K562 (cell line): ENCODE results near the gene GDF15. TPM values are rescaled to one million over a fixed set of nuclear protein-coding genes. Genes with fewer than 3 reads are reported as not detected.

ENCODE experiments used
- CBX5 ChIP-seq: IDR thresholded peaks from 2 replicates; pipeline ENCODE4 v1.6.1; 2014; ENCODE audit warnings: low read depth, borderline replicate concordance
- JUNB ChIP-seq: fragments of 450-650 bp; formaldehyde crosslinking; conservative IDR thresholded peaks from 2 replicates; pipeline ENCODE4 v1.4.0; 2020; ENCODE audit warnings: mild to moderate bottlenecking
- LEF1 ChIP-seq: fragments of 450-650 bp; IDR thresholded peaks from 2 replicates; pipeline ENCODE4 v1.6.1; 2016; ENCODE audit warnings: mild to moderate bottlenecking
- RBM15 ChIP-seq: fragments of 200-400 bp; formaldehyde crosslinking; IDR thresholded peaks from 2 replicates; pipeline ENCODE4 v1.6.1; 2018; ENCODE audit warnings: mild to moderate bottlenecking, low read length, moderate library complexity; ENCODE audit not compliant: insufficient read depth
- ZFP1 ChIP-seq: fragments of 450-650 bp; formaldehyde crosslinking; IDR thresholded peaks from 2 replicates; pipeline ENCODE4 v1.4.0; 2020; ENCODE audit warnings: mild to moderate bottlenecking, mixed read lengths
- ZKSCAN1 ChIP-seq: fragments of 150-350 bp; IDR thresholded peaks from 2 replicates; pipeline ENCODE4 v1.6.1; 2016; ENCODE audit warnings: low read depth, low read length
- polyA plus RNA-seq, 8 experiments: library from polyadenylated mRNA; depleted of rRNA in 4 of 8; stranded (reverse) in 5 of 8; unstranded in 3 of 8; fragments of >200 nt; fragmentation: Nextera tagmentation in 2 of 8; fragmentation: Illumina TruSeq in 1 of 8; extraction: Ambion mirVana in 2 of 8; extraction: Trizol in 1 of 8; gene quantifications; 2 replicates each; pipeline versions ENCODE4 v1.2.1 to v1.2.3, GENCODE V29; 2011 to 2014; ENCODE audit warnings: inconsistent platforms in 1 of 8, missing spikeins in 1 of 8
- total RNA-seq, 7 experiments: library from RNA; depleted of rRNA in 6 of 7; stranded (reverse); fragments of >200 nt in 6 of 7; fragmentation: Illumina TruSeq in 2 of 7; extraction: Trizol in 2 of 7; gene quantifications; 2 replicates each; pipeline versions ENCODE4 v1.2.1 to v1.2.3, GENCODE V29; 2011 to 2021; ENCODE audit warnings: low replicate concordance in 1 of 7
- TF ChIP-seq, protein P1 (sequence below): fragments of 250-450 bp; sonication (Bioruptor Pico); IDR thresholded peaks from 2 replicates; pipeline ENCODE4 v1.4.0; 2020; ENCODE audit warnings: mild to moderate bottlenecking, moderate library complexity, borderline replicate concordance
- TF ChIP-seq, protein P2 (sequence below): fragments of 450-650 bp; IDR thresholded peaks from 2 replicates; pipeline ENCODE4 v1.6.1; 2018; ENCODE audit warnings: mild to moderate bottlenecking, low read depth; ENCODE audit not compliant: partially characterized antibody
- TF ChIP-seq, protein P3 (sequence below): IDR thresholded peaks from 3 replicates; pipeline ENCODE4 v1.6.1; 2011; ENCODE audit warnings: borderline replicate concordance, mild to moderate bottlenecking; ENCODE audit not compliant: insufficient read length, insufficient read depth
- TF ChIP-seq, protein P4 (sequence below): fragments of 250-450 bp; sonication (Bioruptor Pico); IDR thresholded peaks from 2 replicates; pipeline ENCODE4 v1.4.0; 2020; ENCODE audit warnings: mild to moderate bottlenecking

The GDF15 gene
- total and polyA plus RNA-seq, 9 of the 15 experiments (the other 6 are each of a cell fraction or from before 2014, with no cell fraction given): 2.3 to 82.4 (median 12.5) TPM

DNA sequence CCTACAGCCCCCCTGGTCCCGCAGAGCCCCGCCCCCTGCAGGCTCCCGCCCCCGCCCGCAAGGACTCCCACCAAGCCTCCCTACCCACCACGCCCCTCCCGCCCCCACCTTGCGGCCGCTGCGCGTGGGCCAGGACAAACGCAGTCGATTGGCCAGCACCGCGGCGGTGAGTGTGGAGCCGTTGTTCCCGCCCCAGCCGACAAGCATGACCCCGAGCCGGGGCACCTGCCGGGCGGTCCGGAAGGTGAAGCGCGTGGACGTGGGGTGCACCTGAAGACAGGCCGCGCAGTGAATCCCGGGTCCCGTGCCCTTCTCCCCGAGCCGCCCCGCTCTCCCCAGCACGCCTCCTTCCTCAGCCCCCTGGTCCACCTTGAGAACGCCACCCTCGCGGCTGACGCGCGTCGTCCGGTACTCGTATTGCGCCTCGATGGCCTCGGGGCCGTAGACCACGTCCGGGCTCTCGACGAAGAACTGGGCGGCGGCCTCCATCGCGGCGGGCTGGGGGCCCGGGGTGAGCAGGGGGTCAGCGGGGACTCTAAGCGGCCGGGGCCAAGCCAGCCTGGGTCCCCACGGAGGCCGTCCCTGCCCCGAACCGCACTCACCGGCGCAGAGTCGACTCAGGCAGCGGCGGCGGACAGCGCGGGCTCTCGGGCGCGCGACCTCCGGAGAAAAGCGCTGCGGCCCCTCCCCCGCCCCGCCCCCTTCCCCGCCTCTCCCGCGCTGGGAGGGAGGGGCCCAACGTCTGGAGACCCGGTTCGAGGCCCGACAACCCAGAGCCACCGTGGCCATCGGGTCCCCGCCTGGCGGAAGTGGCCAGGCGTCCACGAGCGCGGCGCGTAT, 51.8 kb downstream of the GDF15 start, which contains the start of gene ISYNA1 (continued):
- TF ChIP-seq, protein P1, sequence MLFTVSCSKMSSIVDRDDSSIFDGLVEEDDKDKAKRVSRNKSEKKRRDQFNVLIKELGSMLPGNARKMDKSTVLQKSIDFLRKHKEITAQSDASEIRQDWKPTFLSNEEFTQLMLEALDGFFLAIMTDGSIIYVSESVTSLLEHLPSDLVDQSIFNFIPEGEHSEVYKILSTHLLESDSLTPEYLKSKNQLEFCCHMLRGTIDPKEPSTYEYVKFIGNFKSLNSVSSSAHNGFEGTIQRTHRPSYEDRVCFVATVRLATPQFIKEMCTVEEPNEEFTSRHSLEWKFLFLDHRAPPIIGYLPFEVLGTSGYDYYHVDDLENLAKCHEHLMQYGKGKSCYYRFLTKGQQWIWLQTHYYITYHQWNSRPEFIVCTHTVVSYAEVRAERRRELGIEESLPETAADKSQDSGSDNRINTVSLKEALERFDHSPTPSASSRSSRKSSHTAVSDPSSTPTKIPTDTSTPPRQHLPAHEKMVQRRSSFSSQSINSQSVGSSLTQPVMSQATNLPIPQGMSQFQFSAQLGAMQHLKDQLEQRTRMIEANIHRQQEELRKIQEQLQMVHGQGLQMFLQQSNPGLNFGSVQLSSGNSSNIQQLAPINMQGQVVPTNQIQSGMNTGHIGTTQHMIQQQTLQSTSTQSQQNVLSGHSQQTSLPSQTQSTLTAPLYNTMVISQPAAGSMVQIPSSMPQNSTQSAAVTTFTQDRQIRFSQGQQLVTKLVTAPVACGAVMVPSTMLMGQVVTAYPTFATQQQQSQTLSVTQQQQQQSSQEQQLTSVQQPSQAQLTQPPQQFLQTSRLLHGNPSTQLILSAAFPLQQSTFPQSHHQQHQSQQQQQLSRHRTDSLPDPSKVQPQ: no peak
- TF ChIP-seq JUNB (no peak), ZFP1 (CRISPR knock-in tag) (no peak), ZKSCAN1 (no peak), LEF1 (no peak), CBX5 (no peak), RBM15 (no peak)
- TF ChIP-seq, protein P2, sequence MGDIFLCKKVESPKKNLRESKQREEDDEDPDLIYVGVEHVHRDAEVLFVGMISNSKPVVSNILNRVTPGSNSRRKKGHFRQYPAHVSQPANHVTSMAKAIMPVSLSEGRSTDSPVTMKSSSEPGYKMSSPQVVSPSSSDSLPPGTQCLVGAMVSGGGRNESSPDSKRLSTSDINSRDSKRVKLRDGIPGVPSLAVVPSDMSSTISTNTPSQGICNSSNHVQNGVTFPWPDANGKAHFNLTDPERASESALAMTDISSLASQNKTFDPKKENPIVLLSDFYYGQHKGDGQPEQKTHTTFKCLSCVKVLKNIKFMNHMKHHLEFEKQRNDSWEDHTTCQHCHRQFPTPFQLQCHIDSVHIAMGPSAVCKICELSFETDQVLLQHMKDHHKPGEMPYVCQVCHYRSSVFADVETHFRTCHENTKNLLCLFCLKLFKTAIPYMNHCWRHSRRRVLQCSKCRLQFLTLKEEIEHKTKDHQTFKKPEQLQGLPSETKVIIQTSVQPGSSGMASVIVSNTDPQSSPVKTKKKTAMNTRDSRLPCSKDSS: no peak
- TF ChIP-seq, protein P3, sequence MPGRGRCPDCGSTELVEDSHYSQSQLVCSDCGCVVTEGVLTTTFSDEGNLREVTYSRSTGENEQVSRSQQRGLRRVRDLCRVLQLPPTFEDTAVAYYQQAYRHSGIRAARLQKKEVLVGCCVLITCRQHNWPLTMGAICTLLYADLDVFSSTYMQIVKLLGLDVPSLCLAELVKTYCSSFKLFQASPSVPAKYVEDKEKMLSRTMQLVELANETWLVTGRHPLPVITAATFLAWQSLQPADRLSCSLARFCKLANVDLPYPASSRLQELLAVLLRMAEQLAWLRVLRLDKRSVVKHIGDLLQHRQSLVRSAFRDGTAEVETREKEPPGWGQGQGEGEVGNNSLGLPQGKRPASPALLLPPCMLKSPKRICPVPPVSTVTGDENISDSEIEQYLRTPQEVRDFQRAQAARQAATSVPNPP: no peak
- TF ChIP-seq, protein P4, sequence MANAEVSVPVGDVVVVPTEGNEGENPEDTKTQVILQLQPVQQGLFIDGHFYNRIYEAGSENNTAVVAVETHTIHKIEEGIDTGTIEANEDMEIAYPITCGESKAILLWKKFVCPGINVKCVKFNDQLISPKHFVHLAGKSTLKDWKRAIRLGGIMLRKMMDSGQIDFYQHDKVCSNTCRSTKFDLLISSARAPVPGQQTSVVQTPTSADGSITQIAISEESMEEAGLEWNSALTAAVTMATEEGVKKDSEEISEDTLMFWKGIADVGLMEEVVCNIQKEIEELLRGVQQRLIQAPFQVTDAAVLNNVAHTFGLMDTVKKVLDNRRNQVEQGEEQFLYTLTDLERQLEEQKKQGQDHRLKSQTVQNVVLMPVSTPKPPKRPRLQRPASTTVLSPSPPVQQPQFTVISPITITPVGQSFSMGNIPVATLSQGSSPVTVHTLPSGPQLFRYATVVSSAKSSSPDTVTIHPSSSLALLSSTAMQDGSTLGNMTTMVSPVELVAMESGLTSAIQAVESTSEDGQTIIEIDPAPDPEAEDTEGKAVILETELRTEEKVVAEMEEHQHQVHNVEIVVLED (CRISPR knock-in tag): no peak
